Measurements from ENCODE around the gene CCDC171. TPM values are rescaled to one million over a fixed set of nuclear protein-coding genes. Genes with fewer than 3 reads are reported as not detected.
A peak's percentile ranks its signal among the peaks of the same experiment; 100 is the strongest.

CCDC171 gene
- total and polyA plus RNA-seq, 2 experiments from 2014 or later: 4.4 to 5.1 TPM

GRCh38 chr9:15618540-15619331, 65.9 kb downstream of the CCDC171 start (continued):
- TF ChIP-seq, protein P1, sequence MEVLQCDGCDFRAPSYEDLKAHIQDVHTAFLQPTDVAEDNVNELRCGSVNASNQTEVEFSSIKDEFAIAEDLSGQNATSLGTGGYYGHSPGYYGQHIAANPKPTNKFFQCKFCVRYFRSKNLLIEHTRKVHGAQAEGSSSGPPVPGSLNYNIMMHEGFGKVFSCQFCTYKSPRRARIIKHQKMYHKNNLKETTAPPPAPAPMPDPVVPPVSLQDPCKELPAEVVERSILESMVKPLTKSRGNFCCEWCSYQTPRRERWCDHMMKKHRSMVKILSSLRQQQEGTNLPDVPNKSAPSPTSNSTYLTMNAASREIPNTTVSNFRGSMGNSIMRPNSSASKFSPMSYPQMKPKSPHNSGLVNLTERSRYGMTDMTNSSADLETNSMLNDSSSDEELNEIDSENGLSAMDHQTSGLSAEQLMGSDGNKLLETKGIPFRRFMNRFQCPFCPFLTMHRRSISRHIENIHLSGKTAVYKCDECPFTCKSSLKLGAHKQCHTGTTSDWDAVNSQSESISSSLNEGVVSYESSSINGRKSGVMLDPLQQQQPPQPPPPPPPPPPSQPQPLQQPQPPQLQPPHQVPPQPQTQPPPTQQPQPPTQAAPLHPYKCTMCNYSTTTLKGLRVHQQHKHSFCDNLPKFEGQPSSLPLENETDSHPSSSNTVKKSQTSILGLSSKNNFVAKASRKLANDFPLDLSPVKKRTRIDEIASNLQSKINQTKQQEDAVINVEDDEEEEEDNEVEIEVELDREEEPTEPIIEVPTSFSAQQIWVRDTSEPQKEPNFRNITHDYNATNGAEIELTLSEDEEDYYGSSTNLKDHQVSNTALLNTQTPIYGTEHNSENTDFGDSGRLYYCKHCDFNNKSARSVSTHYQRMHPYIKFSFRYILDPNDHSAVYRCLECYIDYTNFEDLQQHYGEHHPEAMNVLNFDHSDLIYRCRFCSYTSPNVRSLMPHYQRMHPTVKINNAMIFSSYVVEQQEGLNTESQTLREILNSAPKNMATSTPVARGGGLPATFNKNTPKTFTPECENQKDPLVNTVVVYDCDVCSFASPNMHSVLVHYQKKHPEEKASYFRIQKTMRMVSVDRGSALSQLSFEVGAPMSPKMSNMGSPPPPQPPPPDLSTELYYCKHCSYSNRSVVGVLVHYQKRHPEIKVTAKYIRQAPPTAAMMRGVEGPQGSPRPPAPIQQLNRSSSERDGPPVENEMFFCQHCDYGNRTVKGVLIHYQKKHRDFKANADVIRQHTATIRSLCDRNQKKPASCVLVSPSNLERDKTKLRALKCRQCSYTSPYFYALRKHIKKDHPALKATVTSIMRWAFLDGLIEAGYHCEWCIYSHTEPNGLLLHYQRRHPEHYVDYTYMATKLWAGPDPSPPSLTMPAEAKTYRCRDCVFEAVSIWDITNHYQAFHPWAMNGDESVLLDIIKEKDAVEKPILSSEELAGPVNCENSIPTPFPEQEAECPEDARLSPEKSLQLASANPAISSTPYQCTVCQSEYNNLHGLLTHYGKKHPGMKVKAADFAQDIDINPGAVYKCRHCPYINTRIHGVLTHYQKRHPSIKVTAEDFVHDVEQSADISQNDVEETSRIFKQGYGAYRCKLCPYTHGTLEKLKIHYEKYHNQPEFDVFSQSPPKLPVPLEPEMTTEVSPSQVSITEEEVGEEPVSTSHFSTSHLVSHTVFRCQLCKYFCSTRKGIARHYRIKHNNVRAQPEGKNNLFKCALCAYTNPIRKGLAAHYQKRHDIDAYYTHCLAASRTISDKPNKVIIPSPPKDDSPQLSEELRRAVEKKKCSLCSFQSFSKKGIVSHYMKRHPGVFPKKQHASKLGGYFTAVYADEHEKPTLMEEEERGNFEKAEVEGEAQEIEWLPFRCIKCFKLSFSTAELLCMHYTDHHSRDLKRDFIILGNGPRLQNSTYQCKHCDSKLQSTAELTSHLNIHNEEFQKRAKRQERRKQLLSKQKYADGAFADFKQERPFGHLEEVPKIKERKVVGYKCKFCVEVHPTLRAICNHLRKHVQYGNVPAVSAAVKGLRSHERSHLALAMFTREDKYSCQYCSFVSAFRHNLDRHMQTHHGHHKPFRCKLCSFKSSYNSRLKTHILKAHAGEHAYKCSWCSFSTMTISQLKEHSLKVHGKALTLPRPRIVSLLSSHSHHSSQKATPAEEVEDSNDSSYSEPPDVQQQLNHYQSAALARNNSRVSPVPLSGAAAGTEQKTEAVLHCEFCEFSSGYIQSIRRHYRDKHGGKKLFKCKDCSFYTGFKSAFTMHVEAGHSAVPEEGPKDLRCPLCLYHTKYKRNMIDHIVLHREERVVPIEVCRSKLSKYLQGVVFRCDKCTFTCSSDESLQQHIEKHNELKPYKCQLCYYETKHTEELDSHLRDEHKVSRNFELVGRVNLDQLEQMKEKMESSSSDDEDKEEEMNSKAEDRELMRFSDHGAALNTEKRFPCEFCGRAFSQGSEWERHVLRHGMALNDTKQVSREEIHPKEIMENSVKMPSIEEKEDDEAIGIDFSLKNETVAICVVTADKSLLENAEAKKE (CRISPR knock-in tag; IDR thresholded peaks at IDR 0.05): no peak
- TF ChIP-seq ZNF114 (CRISPR knock-in tag; IDR thresholded peaks at IDR 0.05): no peak

DNA sequence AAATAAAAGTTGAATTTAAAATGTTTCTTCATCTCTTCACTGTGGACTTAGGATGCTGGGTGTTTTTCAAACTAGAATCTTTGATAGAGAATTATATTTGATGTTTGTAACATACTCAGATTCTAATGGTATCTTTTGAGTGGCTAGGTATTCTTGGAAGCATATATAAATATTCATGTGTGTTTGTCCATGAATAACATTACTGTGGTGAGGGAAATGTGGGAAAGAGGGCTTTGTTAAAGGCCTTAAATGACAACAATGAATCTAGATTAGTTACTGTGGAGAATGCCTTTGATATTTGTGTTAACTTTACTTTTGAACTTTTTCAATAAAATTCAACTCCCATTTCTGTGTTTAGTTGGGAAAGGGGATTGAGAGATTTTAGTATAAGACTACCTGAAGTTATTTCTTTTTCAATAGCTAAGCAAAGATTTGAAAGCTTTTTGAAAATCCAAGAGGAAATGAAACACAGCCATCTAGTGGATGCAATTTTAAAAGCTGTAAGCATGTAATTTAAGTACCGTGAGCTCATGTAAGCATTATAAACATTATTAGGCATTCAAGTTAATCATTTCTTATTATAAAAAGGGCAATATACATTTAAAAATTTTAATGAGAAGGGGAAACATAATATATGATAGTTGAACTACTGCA, 69.6 kb downstream of the CCDC171 start:
- ATAC-seq: no peak
- H3K4me1 ChIP-seq (ENCODE audit: insufficient read depth): no peaks in the 10 kb centered on the region
- H3K4me3 Mint-ChIP-seq: no peak overlapping the region
- no peaks in the 10 kb centered on the region for H3F3A ChIP-seq (replicated peaks; ENCODE audit: low read depth)
- peaks cover 2% of the 10 kb centered on the region for H3K27me3 Mint-ChIP-seq (ENCODE audit: insufficient read depth, low read depth, poor library complexity)
- peaks cover 7% of the 10 kb centered on the region for H3K36me3 Mint-ChIP-seq (ENCODE audit: low read depth)
- peak; percentile 23 for DNase-seq (ENCODE audit: low spot score)
- no peaks in the 10 kb centered on the region for H4K20me1 ChIP-seq (replicated peaks; ENCODE audit: insufficient read depth)
- no peak overlapping the region for H3K4me2 ChIP-seq
- H3K36me3 ChIP-seq (ENCODE audit: insufficient read depth): 0 out of 2 replicates have a peak, but pooled peaks cover 5% of the 10 kb centered on the region
- peaks cover 2% of the 10 kb centered on the region; the same call in 1 of the 3 replicates for H3K4me1 Mint-ChIP-seq
- no peak overlapping the region for H3K27ac ChIP-seq (ENCODE audit: low read depth)
- peaks cover 6% of the 10 kb centered on the region for H3K9me3 Mint-ChIP-seq
- no peaks in the 10 kb centered on the region for H3K27me3 ChIP-seq (ENCODE audit: insufficient read depth)
- TF ChIP-seq CREB1 (CRISPR knock-in tag; IDR thresholded peaks at IDR 0.05; ENCODE audit: low read depth): no peak
- TF ChIP-seq, protein P2, sequence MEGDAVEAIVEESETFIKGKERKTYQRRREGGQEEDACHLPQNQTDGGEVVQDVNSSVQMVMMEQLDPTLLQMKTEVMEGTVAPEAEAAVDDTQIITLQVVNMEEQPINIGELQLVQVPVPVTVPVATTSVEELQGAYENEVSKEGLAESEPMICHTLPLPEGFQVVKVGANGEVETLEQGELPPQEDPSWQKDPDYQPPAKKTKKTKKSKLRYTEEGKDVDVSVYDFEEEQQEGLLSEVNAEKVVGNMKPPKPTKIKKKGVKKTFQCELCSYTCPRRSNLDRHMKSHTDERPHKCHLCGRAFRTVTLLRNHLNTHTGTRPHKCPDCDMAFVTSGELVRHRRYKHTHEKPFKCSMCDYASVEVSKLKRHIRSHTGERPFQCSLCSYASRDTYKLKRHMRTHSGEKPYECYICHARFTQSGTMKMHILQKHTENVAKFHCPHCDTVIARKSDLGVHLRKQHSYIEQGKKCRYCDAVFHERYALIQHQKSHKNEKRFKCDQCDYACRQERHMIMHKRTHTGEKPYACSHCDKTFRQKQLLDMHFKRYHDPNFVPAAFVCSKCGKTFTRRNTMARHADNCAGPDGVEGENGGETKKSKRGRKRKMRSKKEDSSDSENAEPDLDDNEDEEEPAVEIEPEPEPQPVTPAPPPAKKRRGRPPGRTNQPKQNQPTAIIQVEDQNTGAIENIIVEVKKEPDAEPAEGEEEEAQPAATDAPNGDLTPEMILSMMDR (conservative IDR thresholded peaks at IDR 0.05; ENCODE audit: low read depth in 2 of 2): peak in 1 of 2 experiments; percentile 64; a peak in 3 of 4 replicates
- TF ChIP-seq NANOG (IDR thresholded peaks at IDR 0.05; ENCODE audit: borderline replicate concordance): no peak
- TF ChIP-seq, protein P3, sequence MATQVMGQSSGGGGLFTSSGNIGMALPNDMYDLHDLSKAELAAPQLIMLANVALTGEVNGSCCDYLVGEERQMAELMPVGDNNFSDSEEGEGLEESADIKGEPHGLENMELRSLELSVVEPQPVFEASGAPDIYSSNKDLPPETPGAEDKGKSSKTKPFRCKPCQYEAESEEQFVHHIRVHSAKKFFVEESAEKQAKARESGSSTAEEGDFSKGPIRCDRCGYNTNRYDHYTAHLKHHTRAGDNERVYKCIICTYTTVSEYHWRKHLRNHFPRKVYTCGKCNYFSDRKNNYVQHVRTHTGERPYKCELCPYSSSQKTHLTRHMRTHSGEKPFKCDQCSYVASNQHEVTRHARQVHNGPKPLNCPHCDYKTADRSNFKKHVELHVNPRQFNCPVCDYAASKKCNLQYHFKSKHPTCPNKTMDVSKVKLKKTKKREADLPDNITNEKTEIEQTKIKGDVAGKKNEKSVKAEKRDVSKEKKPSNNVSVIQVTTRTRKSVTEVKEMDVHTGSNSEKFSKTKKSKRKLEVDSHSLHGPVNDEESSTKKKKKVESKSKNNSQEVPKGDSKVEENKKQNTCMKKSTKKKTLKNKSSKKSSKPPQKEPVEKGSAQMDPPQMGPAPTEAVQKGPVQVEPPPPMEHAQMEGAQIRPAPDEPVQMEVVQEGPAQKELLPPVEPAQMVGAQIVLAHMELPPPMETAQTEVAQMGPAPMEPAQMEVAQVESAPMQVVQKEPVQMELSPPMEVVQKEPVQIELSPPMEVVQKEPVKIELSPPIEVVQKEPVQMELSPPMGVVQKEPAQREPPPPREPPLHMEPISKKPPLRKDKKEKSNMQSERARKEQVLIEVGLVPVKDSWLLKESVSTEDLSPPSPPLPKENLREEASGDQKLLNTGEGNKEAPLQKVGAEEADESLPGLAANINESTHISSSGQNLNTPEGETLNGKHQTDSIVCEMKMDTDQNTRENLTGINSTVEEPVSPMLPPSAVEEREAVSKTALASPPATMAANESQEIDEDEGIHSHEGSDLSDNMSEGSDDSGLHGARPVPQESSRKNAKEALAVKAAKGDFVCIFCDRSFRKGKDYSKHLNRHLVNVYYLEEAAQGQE (IDR thresholded peaks at IDR 0.05; ENCODE audit: unreplicated experiment): no peak
- H3K27ac Mint-ChIP-seq: no peak overlapping the region; the same call in 1 of the 2 replicates
- no peak overlapping the region for H3K4me3 ChIP-seq
- H3K79me2 ChIP-seq (replicated peaks; ENCODE audit: insufficient read depth): no peaks in the 10 kb centered on the region
- no peak overlapping the region for H2AFZ ChIP-seq
- 0 out of 2 replicates have a peak, but pooled peaks cover 4% of the 10 kb centered on the region for H3K9me2 ChIP-seq (ENCODE audit: insufficient read depth)

All from GM23338 (cell line).